ENCODE measurements around the gene IFI27L2. TPM values are rescaled to one million over a fixed set of nuclear protein-coding genes. Genes with fewer than 3 reads are reported as not detected.

The IFI27L2 gene
- total and polyA plus RNA-seq, 2 experiments from 2014 or later, result 23.4 to 38.5 TPM

DNA sequence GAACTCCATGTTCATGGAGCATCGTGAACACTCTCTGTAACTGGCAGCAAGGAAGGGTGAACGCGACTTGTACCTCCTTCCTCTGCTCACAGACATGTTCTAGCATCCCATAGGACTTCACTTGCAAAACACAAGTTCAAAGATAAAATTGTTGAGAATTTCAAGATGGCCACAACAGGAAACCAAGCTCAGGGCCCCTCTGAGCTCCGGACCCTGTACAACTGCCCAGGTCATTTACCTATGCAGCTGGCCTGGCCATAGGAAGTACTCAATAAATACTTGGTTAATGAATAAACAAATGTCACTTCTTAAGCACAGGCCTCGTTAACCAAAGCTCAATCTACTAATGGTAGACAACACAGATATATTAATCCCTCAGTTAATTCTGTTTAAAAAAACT, 33.1 kb upstream of the IFI27L2 start:
- Histone ChIP-seq H3F3A (replicated peaks; ENCODE audit: low read depth) (no peaks in the 10 kb centered on the region), H3K4me3 (no peak overlapping the region), H3K36me3 (ENCODE audit: insufficient read depth) (no peaks in the 10 kb centered on the region), H3K4me2 (no peak overlapping the region), H3K4me1 (ENCODE audit: insufficient read depth) (peaks cover 17% of the 10 kb centered on the region), H3K79me2 (replicated peaks; ENCODE audit: insufficient read depth) (no peaks in the 10 kb centered on the region), H2AFZ (0 out of 2 replicates have a peak overlapping the region, but pooled peaks have one; percentile 1), H3K27me3 (ENCODE audit: insufficient read depth) (peaks cover 11% of the 10 kb centered on the region), H3K9me2 (ENCODE audit: insufficient read depth) (no peaks in the 10 kb centered on the region), H4K20me1 (replicated peaks; ENCODE audit: insufficient read depth) (no peaks in the 10 kb centered on the region), H3K27ac (ENCODE audit: low read depth) (no peak overlapping the region)
- Mint-ChIP-seq H3K4me3 (no peak overlapping the region), H3K4me1 (peaks cover 25% of the 10 kb centered on the region), H3K27me3 (ENCODE audit: insufficient read depth, low read depth, poor library complexity) (peaks cover 10% of the 10 kb centered on the region), H3K36me3 (ENCODE audit: low read depth) (no peaks in the 10 kb centered on the region), H3K9me3 (no peaks in the 10 kb centered on the region), H3K27ac (no peak overlapping the region)
- no peak for ATAC-seq
- TF ChIP-seq CREB1 (CRISPR knock-in tag; IDR thresholded peaks at IDR 0.05; ENCODE audit: low read depth), result no peak
- TF ChIP-seq, protein P1, sequence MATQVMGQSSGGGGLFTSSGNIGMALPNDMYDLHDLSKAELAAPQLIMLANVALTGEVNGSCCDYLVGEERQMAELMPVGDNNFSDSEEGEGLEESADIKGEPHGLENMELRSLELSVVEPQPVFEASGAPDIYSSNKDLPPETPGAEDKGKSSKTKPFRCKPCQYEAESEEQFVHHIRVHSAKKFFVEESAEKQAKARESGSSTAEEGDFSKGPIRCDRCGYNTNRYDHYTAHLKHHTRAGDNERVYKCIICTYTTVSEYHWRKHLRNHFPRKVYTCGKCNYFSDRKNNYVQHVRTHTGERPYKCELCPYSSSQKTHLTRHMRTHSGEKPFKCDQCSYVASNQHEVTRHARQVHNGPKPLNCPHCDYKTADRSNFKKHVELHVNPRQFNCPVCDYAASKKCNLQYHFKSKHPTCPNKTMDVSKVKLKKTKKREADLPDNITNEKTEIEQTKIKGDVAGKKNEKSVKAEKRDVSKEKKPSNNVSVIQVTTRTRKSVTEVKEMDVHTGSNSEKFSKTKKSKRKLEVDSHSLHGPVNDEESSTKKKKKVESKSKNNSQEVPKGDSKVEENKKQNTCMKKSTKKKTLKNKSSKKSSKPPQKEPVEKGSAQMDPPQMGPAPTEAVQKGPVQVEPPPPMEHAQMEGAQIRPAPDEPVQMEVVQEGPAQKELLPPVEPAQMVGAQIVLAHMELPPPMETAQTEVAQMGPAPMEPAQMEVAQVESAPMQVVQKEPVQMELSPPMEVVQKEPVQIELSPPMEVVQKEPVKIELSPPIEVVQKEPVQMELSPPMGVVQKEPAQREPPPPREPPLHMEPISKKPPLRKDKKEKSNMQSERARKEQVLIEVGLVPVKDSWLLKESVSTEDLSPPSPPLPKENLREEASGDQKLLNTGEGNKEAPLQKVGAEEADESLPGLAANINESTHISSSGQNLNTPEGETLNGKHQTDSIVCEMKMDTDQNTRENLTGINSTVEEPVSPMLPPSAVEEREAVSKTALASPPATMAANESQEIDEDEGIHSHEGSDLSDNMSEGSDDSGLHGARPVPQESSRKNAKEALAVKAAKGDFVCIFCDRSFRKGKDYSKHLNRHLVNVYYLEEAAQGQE (IDR thresholded peaks at IDR 0.05; ENCODE audit: unreplicated experiment), result no peak
- no peak for TF ChIP-seq EZH2 (IDR thresholded peaks at IDR 0.05; ENCODE audit: low read depth, unreplicated experiment)
- no peak for TF ChIP-seq ZNF331 (CRISPR knock-in tag; IDR thresholded peaks at IDR 0.05; ENCODE audit: low read depth)
- TF ChIP-seq, protein P2, sequence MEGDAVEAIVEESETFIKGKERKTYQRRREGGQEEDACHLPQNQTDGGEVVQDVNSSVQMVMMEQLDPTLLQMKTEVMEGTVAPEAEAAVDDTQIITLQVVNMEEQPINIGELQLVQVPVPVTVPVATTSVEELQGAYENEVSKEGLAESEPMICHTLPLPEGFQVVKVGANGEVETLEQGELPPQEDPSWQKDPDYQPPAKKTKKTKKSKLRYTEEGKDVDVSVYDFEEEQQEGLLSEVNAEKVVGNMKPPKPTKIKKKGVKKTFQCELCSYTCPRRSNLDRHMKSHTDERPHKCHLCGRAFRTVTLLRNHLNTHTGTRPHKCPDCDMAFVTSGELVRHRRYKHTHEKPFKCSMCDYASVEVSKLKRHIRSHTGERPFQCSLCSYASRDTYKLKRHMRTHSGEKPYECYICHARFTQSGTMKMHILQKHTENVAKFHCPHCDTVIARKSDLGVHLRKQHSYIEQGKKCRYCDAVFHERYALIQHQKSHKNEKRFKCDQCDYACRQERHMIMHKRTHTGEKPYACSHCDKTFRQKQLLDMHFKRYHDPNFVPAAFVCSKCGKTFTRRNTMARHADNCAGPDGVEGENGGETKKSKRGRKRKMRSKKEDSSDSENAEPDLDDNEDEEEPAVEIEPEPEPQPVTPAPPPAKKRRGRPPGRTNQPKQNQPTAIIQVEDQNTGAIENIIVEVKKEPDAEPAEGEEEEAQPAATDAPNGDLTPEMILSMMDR (conservative IDR thresholded peaks at IDR 0.05; ENCODE audit: low read depth in 2 of 2), result no peak
- TF ChIP-seq, protein P3, sequence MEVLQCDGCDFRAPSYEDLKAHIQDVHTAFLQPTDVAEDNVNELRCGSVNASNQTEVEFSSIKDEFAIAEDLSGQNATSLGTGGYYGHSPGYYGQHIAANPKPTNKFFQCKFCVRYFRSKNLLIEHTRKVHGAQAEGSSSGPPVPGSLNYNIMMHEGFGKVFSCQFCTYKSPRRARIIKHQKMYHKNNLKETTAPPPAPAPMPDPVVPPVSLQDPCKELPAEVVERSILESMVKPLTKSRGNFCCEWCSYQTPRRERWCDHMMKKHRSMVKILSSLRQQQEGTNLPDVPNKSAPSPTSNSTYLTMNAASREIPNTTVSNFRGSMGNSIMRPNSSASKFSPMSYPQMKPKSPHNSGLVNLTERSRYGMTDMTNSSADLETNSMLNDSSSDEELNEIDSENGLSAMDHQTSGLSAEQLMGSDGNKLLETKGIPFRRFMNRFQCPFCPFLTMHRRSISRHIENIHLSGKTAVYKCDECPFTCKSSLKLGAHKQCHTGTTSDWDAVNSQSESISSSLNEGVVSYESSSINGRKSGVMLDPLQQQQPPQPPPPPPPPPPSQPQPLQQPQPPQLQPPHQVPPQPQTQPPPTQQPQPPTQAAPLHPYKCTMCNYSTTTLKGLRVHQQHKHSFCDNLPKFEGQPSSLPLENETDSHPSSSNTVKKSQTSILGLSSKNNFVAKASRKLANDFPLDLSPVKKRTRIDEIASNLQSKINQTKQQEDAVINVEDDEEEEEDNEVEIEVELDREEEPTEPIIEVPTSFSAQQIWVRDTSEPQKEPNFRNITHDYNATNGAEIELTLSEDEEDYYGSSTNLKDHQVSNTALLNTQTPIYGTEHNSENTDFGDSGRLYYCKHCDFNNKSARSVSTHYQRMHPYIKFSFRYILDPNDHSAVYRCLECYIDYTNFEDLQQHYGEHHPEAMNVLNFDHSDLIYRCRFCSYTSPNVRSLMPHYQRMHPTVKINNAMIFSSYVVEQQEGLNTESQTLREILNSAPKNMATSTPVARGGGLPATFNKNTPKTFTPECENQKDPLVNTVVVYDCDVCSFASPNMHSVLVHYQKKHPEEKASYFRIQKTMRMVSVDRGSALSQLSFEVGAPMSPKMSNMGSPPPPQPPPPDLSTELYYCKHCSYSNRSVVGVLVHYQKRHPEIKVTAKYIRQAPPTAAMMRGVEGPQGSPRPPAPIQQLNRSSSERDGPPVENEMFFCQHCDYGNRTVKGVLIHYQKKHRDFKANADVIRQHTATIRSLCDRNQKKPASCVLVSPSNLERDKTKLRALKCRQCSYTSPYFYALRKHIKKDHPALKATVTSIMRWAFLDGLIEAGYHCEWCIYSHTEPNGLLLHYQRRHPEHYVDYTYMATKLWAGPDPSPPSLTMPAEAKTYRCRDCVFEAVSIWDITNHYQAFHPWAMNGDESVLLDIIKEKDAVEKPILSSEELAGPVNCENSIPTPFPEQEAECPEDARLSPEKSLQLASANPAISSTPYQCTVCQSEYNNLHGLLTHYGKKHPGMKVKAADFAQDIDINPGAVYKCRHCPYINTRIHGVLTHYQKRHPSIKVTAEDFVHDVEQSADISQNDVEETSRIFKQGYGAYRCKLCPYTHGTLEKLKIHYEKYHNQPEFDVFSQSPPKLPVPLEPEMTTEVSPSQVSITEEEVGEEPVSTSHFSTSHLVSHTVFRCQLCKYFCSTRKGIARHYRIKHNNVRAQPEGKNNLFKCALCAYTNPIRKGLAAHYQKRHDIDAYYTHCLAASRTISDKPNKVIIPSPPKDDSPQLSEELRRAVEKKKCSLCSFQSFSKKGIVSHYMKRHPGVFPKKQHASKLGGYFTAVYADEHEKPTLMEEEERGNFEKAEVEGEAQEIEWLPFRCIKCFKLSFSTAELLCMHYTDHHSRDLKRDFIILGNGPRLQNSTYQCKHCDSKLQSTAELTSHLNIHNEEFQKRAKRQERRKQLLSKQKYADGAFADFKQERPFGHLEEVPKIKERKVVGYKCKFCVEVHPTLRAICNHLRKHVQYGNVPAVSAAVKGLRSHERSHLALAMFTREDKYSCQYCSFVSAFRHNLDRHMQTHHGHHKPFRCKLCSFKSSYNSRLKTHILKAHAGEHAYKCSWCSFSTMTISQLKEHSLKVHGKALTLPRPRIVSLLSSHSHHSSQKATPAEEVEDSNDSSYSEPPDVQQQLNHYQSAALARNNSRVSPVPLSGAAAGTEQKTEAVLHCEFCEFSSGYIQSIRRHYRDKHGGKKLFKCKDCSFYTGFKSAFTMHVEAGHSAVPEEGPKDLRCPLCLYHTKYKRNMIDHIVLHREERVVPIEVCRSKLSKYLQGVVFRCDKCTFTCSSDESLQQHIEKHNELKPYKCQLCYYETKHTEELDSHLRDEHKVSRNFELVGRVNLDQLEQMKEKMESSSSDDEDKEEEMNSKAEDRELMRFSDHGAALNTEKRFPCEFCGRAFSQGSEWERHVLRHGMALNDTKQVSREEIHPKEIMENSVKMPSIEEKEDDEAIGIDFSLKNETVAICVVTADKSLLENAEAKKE (CRISPR knock-in tag; IDR thresholded peaks at IDR 0.05), result no peak
- no peak for TF ChIP-seq STAT1 (IDR thresholded peaks at IDR 0.05; ENCODE audit: unreplicated experiment)
- TF ChIP-seq POLR2AphosphoS5 (IDR thresholded peaks at IDR 0.05; ENCODE audit: low read depth), result no peak
- no peak for TF ChIP-seq JUNB (IDR thresholded peaks at IDR 0.05; ENCODE audit: unreplicated experiment)
- no peak for TF ChIP-seq NANOG (IDR thresholded peaks at IDR 0.05; ENCODE audit: borderline replicate concordance)
- TF ChIP-seq ZNF114 (CRISPR knock-in tag; IDR thresholded peaks at IDR 0.05), result no peak
- TF ChIP-seq EZH2phosphoT487 (IDR thresholded peaks at IDR 0.05; ENCODE audit: unreplicated experiment), result no peak
- TF ChIP-seq, protein P4, sequence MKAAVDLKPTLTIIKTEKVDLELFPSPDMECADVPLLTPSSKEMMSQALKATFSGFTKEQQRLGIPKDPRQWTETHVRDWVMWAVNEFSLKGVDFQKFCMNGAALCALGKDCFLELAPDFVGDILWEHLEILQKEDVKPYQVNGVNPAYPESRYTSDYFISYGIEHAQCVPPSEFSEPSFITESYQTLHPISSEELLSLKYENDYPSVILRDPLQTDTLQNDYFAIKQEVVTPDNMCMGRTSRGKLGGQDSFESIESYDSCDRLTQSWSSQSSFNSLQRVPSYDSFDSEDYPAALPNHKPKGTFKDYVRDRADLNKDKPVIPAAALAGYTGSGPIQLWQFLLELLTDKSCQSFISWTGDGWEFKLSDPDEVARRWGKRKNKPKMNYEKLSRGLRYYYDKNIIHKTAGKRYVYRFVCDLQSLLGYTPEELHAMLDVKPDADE (IDR thresholded peaks at IDR 0.05), result no peak
- no peak for DNase-seq (ENCODE audit: low spot score)
